Frontal cortex (tissue), 4 donors: ENCODE measurements around the gene NUMBL. TPM values are rescaled to one million over a fixed set of nuclear protein-coding genes. Genes with fewer than 3 reads are reported as not detected.
"Not testable (repeated sequence)": the region's sequence is repeated elsewhere in the genome, so short reads cannot be mapped to it uniquely, and the experiment has no call there.

Experiments
- DNase-seq, 2 donors: peaks; one replicate each; pipeline ENCODE4 v3.0.0; 2012; ENCODE audit warnings: low spot score in 2 of 2
- FAIRE-seq: peaks from 2 replicates; lab custom pipeline; 2012; peaks lifted over from hg19 to GRCh38; lab: Jason Lieb, UNC
- total RNA-seq: library from RNA; depleted of rRNA; stranded (reverse); fragments of >200 nt; gene quantifications from one replicate; pipeline ENCODE4 v1.2.3, GENCODE V29; 2014
- donor health status: control.
- donor health status: control.
- donor health status: control.

The NUMBL gene
- 16.7 TPM for total RNA-seq

DNA sequence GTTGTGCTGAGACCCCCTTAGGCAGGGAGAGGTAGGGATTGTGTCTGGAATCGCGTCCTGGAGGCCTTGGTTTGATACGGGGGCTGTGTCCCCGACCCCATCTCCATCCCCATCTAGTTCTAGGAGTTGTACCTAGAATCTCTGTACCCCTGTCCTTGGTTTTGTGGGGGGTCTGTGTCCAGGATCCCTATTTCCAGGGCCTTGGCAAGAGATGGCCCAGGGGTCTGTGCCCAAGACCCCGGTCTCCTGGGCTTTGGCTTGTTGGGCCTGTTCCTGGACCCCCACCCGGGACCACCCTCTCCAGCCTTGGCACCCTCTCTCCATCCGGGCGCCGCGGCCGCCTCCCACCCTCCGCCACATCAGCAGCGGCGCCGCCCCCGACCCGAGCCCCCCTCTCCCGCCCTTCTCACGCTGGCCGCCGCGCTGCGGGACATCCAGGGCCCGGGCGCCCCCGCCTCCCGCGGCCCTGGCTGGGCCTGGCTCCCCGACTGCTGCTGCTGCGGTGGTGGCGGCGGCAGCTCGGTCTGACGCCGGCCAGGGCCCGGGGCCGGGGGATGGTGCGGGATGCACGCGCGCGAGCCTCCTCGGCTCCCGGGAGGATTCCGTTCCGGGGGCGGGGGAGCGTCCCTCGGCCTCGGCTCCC lies at the start of gene NUMBL:
Gene NUMBL, minus strand, starts transcription at position 602 of the 643 bp plus-strand sequence. Its CDS starts 168 bp downstream, at position 434.
- FAIRE-seq (no peak), DNase-seq (peak in 1 of 2 donors; percentile 34)

DNA sequence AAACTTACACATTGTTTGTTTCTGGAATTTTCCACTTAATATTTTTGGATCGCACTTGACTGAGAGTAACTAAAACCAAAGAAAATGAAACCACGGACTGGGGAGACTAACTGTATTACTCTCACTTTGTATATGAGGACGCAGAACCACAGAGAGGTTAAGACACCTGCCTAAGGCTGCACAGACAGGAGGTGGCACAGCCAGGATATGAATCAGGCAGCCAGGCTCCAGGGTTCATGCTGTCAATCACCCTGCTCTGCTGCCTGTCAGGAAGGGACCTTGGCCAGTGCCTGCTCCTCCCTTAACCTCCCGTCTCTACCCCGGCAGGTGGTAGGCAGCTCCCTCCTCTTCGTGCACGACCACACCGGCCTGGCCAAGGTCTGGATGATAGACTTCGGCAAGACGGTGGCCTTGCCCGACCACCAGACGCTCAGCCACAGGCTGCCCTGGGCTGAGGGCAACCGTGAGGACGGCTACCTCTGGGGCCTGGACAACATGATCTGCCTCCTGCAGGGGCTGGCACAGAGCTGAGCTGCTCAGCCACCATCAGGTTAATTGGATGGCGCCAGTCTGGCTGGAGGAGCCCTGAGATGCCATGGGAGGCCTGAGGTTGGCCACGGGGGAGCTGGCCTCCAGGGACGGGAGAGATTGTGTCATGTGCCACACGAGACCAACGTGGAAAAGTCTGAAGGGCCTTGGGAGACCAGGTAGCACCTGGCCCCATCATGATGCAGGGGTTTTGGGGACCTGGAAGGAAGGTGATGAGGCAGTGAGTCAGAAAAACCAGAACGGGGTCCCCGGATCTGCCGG lies 48.8 kb upstream of the NUMBL start:
- FAIRE-seq (no peak), DNase-seq (no peak)

- DNase-seq (no peak), FAIRE-seq (no peak)
Measured at GRCh38 chr19:40737102-40737644, 46.7 kb upstream of the NUMBL start.

DNA sequence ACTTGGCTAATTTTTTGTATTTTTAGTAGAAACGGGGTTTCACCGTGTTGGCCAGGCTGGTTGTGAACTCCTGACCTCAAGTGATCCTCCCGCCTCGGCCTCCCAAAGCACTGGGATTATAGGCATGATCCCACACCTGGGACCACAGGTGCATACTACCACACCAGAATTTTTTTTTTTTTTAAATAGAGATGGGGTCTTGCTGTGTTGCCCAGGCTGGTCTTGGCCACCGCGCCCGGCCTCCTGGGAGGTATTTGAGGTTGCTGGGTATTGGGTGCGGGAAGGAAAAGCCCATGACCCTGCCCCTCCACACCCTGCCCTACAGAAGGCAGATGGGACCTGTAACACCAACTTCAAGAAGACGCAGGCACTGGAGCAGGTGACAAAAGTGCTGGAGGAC lies 46.2 kb upstream of the NUMBL start:
- DNase-seq (no peak), FAIRE-seq (no peak)

- no peak for FAIRE-seq
- DNase-seq: no peak
Measured at GRCh38 chr19:40735013-40735771, 44.7 kb upstream of the NUMBL start.

DNA sequence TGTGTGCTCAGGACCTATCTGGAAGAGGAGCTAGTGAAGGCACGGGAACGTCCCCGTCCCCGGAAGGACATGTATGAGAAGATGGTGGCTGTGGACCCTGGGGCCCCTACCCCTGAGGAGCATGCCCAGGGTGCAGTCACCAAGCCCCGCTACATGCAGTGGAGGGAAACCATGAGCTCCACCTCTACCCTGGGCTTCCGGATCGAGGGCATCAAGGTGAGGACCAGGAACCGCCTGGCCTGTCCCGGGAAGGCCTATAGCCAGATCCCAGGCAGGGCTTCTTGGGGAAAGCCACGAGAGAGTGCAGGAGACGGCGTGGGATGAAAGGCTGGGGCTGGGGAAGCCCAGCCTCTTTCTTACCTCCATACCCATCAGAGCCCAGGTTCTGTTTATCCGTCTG lies 42.7 kb upstream of the NUMBL start:
- DNase-seq (no peak), FAIRE-seq (no peak)

DNA sequence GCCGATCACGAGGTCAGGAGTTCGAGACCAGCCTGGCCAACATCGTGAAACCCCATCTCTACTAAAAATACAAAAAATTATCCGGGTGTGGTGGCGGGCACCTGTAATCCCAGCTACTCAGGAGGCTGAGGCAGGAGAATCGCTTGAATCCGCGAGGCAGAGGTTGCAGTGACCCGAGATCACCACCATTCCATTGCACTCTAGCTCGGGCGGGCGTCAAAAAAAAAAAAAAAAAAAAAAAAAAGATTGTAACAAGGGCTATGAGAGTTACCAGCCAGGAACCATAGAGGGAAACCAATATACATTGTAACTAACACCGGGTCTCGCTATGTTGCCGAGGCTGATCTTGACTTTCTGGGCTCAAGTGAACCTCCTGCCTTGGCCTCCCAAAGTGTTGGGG lies 41.9 kb upstream of the NUMBL start:
- DNase-seq, FAIRE-seq: not testable (repeated sequence)

DNA sequence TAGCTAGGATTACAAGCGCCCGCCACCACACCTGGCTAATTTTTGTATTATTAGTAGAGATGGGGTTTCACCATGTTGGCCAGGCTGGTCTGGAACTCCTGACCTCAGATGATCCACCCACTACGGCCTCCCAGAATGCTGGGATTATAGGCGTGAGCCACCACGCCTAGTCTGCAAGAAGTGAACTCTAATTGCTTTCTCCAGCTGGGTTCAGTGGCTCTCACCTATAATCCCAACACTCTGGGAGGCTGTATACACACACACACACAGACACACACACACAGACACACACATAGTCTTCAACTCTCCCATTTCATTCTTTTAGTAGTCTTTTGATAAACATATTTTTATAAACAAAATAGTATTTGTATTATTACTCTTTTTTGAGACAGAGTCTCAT lies 39.6 kb upstream of the NUMBL start:
- not testable (repeated sequence) for FAIRE-seq, DNase-seq

GRCh38 chr19:40726279-40726678 lies 35.8 kb upstream of the NUMBL start:
- FAIRE-seq (no peak), DNase-seq (no peak)

DNA sequence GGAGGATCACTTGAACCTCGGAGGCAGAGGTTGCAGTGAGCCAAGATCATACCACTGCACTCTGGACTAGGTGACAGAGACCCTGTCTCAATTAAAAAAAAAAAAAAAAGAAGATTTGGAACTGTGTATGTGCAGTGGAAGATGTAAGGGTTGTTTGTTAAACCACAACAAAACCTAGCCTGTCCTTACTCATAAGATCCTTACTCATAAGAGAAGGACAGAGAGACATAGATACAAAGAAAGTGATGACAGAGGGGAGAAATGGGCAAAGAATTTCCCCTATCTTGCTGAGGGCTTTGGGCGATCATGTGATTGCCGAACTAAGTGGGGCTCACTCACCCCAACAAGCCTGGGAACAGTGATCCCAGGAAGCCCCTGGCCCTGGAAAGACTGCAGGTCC lies 34.4 kb upstream of the NUMBL start:
- DNase-seq: no peak
- no peak for FAIRE-seq

GRCh38 chr19:40724315-40724714 lies 33.9 kb upstream of the NUMBL start:
- no peak for FAIRE-seq
- DNase-seq: no peak

DNA sequence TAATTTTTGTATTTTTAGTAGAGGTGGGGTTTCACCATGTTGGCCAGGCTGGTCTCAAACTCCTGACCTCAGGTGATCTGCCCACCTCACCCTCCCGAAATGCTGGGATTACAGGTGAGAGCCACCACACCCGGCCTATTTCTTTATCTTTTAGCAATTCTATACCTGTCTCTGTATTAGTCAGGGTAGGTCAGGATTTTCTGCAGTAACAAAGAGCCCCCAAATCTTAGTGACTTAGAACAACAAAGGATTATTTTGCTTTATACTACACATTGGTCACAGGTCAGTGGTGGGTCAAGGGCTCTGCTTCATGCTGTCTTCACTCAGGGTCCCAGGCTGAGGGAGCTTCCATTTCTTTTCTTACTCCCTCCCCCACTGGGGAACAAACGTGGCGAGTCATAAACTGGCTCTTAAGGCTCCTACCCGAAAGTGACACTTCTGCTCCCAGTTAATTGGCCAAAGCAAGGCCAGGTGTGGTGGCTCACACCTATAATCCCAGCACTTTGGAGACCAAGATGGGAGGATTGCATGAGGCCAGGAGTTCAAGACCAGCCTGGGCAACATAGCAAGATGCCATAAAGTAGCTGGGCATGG lies 33.3 kb upstream of the NUMBL start:
- FAIRE-seq: no peak
- no peak for DNase-seq

GRCh38 chr19:40721936-40722661 lies 31.6 kb upstream of the NUMBL start:
- FAIRE-seq (no peak), DNase-seq (no peak)

- FAIRE-seq (no peak), DNase-seq (no peak)
Measured at GRCh38 chr19:40721140-40721486, 30.7 kb upstream of the NUMBL start.

GRCh38 chr19:40719414-40719894 lies 29.0 kb upstream of the NUMBL start:
- no peak for DNase-seq
- no peak for FAIRE-seq

DNA sequence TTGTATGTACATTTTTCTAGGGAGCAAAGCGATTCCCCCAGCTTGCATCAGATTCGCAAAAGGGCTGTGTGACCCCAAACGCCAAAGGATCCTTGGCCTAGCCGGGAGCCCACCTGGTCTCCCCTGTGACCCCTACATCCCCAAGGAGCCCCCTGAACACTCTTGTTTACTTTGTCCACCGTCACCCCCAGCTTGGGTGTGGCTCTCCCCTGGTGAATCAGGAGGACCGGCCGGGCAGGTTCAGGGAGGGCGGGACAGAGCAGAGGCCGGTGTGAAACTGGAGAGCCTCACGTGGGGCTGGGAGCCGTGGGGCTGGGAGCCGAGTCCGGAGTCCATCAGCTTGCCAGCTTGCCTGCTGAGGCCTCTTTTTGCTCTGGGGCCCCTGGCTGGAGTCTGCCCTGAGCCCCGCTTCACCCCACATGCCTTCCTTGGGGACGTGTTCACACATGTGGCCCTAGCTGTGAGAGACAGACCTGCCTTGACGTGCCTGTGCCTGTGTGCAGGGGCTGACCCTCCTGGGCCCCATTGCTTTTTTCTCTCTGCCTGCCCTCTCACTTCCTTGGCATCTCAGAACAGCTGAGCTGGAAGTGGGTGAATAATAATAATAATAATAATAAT lies 28.4 kb upstream of the NUMBL start:
- DNase-seq (no peak), FAIRE-seq (no peak)

- no peak for FAIRE-seq
- no peak for DNase-seq
Measured at GRCh38 chr19:40717880-40718773, 27.7 kb upstream of the NUMBL start.

GRCh38 chr19:40717325-40717879 lies 27.0 kb upstream of the NUMBL start:
- no peak for FAIRE-seq
- DNase-seq: no peak
